NCI-H69 (cell line): ENCODE measurements around the gene PARM1.

Experiments
- DNase-seq: peaks from one replicate; lab custom pipeline; 2025; lab: John Stamatoyannopoulos, UW

Gene PARM1, protein sequence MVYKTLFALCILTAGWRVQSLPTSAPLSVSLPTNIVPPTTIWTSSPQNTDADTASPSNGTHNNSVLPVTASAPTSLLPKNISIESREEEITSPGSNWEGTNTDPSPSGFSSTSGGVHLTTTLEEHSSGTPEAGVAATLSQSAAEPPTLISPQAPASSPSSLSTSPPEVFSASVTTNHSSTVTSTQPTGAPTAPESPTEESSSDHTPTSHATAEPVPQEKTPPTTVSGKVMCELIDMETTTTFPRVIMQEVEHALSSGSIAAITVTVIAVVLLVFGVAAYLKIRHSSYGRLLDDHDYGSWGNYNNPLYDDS

GRCh38 chr4:74932832-74933561 is at the start of gene PARM1:
TSS of gene PARM1 (plus strand) at chr4:74933116. CDS start at chr4:74933328, 212 bp downstream.
- peak; percentile 88 for DNase-seq

DNA sequence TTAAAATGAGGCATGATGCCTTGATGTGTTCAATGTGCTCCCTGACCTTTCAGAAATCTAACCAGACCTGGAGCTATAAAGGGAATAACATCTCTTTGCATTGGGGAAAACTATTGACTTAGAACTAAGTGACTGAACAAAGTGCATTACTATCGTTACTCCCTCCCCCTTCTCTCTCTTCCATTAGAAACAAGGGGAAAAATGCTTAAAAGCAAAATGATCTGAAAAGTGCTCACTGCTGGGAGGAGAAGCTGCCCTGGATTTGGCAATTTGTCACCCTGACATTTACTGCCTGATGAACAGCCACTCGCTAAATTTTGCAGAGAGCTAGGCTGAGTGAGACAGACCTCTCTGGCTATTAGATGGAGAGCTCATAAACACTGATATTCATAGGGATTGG is 48.6 kb upstream of the PARM1 start:
- peak; percentile 74 for DNase-seq

GRCh38 chr4:74886484-74886883 is 46.4 kb upstream of the PARM1 start:
- peak; percentile 85 for DNase-seq

DNA sequence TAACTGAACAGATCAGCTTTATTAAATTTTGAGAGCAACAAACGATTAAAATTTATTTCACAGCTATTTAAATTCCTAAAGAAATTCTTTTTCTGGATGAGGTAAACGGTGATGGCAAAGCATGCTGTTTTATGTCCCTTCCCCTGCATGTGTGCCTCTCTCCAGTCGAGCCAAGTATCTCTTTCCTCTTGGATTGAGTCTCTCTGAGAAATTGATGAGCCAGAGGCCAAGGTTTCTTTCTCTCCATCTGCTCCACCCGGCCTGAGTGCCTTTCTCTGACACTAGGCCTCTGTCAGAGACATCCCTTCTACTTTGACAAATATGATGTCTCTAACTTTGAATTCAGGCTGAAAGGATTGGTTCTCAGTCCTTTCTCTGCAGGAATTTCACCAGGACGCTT is 42.6 kb upstream of the PARM1 start:
- DNase-seq = peak; percentile 8

GRCh38 chr4:74891037-74891436 is 41.9 kb upstream of the PARM1 start:
- DNase-seq = no peak

DNA sequence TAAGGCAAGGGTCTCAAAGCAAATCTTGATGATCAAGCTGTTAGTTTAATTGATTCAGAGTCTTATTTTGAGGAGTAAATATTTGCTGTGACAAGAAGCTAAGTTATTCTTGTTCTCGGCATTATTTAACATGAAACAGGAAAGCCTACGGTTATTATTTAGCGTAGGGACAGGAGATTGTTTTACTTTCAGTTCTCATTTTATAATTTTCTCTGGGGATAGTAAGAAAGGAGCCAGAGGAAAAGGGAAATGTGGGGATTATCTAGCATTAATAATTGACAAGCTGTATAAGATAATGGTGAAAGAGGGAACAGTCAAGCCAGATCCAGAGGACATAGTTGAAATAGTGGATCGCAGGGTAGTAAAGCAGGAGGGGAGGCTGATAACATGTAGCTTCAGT is 39.7 kb upstream of the PARM1 start:
- DNase-seq = no peak

GRCh38 chr4:74896595-74896994 is 36.3 kb upstream of the PARM1 start:
- no peak for DNase-seq

GRCh38 chr4:74897386-74897785 is 35.5 kb upstream of the PARM1 start:
- DNase-seq = no peak

DNA sequence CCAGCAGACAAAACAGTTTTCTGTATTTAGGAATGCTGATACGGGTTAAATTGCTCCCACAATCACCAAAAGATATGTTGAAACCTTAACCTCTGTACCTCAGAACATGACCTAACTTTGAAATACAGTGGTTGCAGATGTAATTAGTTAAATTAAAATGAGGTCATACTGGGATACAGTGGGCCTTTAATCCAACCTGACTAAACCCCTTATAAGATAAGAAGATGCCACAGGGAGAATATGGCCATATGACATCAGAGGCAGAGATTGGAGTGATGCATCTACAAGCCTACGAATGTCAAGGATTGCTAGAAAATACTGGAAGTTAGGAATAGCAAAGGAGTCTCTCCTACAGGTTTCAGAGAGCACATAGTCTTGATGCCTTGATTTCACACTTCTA is 32.1 kb upstream of the PARM1 start:
- DNase-seq = no peak

- no peak for DNase-seq
Observed at GRCh38 chr4:74904509-74905065, 28.3 kb upstream of the PARM1 start.

GRCh38 chr4:74906771-74907170 is 26.1 kb upstream of the PARM1 start:
- no peak for DNase-seq

GRCh38 chr4:74919783-74920182 is 13.1 kb upstream of the PARM1 start:
- no peak for DNase-seq

- DNase-seq = no peak
Observed at GRCh38 chr4:74920704-74921103, 12.2 kb upstream of the PARM1 start.

DNA sequence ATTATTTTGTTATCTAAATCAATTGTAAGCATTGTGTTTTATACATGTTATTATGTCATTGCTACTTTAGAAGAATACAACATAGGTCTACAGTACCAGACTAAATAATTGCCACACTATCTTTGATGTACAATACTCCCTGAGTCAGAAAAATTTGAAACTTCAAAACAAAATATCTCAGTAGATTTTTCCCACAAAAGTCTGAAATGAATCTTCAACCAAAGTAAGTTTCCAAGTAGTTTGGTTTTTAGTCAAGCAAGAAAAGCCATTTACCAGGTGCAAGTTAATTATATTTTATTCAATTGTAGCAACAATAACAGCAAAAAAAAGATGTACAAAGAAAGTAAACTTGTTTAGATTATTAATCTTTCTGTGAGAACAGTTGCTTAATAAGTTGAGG is 11.4 kb upstream of the PARM1 start:
- DNase-seq = no peak

- no peak for DNase-seq
Observed at GRCh38 chr4:74926007-74926406, 6.9 kb upstream of the PARM1 start.

GRCh38 chr4:74930162-74930561 is 2.8 kb upstream of the PARM1 start:
- DNase-seq = no peak

- DNase-seq = no peak
Observed at GRCh38 chr4:74931376-74931775, 1.5 kb upstream of the PARM1 start.

GRCh38 chr4:74932010-74932409 is 906 bp upstream of the PARM1 start:
- no peak for DNase-seq

DNA sequence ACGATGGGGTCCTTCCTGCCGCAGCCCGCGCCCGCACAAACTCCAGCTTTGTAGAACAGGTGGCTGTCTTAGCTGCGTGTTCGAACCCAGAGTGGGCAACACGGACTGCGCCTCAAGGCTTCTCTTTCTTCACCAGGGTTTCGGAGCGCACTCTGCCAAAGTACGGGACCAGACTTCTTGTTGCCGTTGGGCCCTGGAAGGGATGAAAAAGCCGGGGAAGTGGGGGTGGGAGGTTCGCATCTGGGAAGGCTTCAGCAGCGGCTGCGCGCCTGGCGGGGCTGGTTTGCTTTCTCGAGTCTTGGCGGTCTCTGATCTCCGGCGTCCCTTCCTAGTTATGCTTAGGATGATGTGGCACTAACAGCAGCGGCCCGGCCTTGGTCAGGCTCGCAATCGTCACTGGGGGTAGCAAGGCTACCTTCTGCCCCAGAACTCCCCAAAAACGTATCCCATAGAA is 673 bp downstream of the PARM1 start:
- DNase-seq = peak; percentile 54

DNA sequence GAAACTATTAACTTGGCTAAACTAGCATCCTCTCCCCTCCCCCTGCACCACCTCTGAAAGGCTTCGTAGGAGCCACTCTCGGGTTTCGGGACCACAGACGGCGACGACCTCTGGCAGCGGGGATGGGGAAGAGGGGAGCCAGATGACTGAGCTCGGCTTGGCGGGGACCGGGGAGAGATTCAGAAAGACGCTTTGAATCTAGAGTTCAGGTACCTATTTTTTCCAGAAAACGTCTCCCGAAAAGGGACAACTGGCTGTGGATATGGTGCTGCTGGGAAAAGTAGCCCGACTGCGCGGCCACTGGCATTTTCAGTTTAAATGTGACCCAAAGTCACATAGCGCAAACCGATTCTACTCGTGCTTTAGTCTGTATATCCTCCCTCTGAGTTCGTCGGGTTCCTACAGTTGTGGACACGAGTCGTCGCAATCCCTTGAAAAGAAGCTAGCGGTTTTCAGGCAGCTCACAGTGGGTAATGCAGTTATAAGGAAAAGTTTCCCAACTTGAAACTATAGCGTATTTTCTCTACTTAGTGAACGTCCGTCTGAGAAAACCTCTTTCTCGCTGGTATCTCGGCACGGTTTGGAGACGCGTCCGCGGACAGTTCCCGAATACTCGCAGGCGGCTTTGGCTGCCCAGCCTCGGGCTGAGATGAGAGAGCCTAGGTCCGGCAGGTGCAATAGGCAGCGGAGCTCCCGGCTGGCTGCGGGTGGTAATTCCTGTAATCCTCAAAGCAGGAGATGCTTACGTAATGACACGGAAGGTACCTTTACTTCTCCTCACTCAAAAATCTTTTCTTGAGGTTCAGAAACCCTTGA is 1.3 kb downstream of the PARM1 start:
- DNase-seq = peak; percentile 61

GRCh38 chr4:74934888-74935287 is 2.0 kb downstream of the PARM1 start:
- DNase-seq = peak; percentile 71

DNA sequence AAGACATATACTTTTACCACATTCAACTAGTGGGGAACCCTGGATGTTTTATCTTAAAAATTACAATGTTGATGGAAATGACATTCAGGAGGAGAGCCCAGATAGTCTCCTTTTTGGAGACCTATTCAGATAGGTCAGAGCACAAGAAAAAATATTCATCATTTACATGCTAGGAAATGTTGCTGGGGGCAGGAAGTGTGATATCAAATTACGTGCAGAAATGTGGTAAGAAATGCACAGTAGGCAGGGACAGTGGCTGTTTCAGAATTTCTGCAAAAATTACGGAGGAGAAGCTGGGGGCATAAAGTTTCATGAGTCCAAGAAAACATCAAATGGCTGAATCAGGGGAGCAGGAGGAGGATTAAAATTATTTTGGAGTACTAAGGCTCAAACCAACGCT is 8.2 kb downstream of the PARM1 start:
- no peak for DNase-seq
